ENCODE results near the gene PRKCA.

- no peak for TF ChIP-seq CTCF (IDR thresholded peaks at IDR 0.05)
- no peak for TF ChIP-seq POLR2AphosphoS5 (IDR thresholded peaks at IDR 0.05)
Measured at GRCh38 chr17:66397486-66397885, 95.1 kb downstream of the PRKCA start.

Measured in suprapubic skin (tissue), 3 donors.